Islet precursor cell (in vitro differentiated cells): ENCODE measurements around the gene RABGEF1.
A peak's percentile ranks its signal among the peaks of the same experiment; 100 is the strongest.
"Not testable (repeated sequence)": the region's sequence is repeated elsewhere in the genome, so short reads cannot be mapped to it uniquely, and the experiment has no call there.

Source experiments
- DNase-seq: peaks from one replicate; pipeline ENCODE4 v3.0.0-alpha.2; 2018

Gene RABGEF1

GRCh38 chr7:66735850-66736249 is 4.7 kb upstream of the RABGEF1 start:
- no peak for DNase-seq

DNA sequence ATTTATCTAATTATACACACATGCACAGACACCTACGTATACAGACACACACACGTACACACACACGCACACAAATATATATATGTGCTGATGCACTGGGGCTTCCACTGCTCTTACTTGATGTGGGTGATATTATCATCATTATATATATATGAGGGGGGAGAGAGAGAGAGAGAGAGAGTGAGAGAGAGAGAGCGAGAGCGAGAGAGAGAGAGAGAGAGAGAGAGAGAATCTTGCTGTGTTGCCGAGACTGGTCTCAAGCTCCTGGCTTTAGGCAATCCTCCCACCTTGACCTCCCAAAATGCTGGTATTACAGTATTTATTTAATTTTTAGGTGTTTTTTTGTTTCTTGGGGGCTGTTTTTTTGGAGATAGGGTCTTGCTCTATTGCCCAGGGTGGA is 3.6 kb upstream of the RABGEF1 start:
- DNase-seq = no peak

DNA sequence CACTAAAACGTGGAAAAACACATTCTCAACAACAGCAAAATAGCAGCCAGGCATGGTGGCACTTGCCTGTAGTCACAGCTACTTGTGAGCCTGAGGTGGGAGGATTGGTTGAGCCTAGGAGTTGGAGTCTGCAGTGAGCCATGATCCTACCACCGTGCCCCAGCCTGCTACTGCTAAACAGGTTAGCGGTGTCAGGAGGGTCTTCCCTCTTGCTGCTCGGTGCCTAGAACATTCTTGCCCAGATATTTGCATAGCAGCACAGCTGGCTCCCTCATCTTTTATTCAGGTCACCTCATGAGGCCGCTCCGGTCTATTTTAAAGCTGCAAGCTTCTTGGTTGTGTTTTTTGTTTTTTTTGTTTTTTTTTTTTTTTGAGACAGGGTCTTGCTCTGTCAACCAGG is 2.9 kb upstream of the RABGEF1 start:
- no peak for DNase-seq

DNA sequence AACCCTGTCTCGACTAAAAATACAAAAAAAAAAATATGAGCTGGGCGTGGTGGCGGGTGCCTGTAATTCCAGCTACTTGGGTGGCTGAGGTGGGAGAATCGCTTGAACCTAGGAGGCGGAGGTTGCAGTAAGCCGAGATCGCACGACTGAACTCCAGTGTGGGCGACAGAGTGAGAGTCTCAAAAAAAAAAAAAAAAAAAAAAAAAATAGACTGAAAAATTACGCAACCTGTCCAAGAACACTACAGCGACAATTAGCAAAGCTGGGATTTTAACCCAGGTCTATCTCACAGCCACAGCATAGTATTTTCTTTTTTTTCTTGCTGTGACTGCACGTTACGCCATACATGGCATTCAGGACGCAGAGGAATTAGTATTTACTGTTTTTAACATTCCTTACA is 1.1 kb upstream of the RABGEF1 start:
- DNase-seq = no peak

- no peak for DNase-seq
Measured at GRCh38 chr7:66739953-66740301, 606 bp upstream of the RABGEF1 start.

DNA sequence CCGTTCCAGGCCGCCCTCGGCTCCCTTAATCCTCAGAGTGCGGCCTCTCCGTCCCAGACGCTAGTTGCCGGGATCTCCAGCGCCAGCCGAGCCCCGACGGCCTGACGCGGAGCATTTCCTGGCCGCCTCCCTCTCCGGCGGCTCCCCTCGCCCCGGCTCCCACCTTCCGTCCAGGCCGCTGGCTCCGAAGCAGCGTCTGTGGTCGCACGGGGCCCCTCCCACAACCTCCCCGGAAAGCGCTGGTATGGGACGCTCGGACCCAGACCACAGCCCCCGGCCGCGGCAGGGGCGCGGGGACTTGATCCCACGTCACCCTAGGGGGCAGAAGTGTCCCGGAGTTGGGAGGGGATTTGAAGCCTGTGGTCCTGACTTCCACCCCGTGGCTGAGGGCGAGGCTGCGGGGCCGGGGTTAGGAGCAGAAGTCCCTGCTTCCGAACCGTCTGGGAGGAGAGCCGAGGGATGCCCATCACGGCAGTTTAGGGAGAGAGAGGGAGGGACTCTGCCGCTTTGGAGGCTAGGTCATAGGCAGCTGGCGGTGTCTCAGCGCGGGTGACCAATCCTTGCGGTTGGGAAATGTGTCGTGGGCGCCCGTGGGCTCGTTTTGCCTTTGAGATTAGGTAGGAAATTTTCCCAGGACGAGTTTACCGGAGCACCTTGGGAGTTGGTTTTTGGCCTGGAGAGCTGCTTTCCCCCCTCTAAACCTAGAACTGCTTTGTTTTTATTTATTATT is 612 bp downstream of the RABGEF1 start:
- DNase-seq = peak; percentile 87

- no peak for DNase-seq
Measured at GRCh38 chr7:66741710-66742049, 1.1 kb downstream of the RABGEF1 start.

DNA sequence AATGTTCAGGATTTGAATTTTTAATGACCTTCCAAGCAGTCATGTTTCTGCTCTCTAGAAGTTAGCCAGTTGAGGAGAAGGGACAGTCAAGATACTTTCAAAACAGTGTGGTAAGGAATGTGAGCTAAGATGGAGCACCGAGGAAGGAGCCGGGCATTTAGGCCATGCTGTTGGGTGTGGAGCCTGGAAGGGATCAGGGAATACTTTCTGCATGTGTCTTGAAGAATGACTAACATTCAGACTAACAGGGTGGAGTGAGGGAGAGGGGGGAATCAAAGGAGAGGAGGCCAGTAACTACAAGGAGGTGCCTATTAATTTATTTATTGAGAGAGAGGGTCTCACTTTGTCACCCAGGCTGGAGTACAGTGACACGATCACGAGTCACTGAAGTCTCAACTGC is 1.8 kb downstream of the RABGEF1 start:
- DNase-seq = not testable (repeated sequence)

DNA sequence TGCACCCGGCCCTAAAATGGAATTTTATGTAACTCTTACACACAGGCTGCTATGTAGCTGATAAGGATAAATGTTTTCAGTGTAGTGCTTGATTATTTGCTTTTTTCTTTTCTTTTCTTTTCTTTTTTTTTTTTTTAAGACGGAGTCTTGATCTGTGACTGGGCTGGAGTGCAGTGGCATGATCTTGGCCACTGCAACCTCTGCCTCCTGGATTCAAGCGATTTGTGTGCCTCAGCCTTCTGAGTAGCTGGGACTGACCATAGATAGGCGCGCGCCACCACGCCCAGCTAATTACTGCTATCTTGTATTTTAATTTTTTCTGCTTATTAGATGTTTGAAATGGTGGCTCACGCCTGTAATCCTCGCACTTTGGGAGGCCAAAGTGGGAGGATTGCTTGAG is 3.4 kb downstream of the RABGEF1 start:
- DNase-seq = no peak

DNA sequence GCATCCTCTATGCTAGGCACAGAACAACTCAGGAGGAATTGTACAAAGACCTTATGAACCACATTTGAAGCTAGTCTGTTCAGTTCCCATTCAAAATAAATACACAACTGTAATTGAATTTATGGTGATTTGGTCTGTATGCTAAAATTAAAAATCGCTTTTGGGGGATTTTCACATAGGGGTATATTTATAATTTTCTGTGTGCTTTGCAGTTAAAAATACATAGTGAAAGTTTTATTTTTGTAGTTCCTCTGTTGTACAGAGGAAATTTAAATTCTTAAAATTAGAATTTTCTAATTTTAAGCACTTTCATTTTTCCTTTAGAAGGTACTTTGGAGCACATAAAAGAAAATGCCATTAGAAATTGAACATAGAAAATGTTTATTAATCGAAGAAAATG is 6.9 kb downstream of the RABGEF1 start:
- DNase-seq = no peak

DNA sequence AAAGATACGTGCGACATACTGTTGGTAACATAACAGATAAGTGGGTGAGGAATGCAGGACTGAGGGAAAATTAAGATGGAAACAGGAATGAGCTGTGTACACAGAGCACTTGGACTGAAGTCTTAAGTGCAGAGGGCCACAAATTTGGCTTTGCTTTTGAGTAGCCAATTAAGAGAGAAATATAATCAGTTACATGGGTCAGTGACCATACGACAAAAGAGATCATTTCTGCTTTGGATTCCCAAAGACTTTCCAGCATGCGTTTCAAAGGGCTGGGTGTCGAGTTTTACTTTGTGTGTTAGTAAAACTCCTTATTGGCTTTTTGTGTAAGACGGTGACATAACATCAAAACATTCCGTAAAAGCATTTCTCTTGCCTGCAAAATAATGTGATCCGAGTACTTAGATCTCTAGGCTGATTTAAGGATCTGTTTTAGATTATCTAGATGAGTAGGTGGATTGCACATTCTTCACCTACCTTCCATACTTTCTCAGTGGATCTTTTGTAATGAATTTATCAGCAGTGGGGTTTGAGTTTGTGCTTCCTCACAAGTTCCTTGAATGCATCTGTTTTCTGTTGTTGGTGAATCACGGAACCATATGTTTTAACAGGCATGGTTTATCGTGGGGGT is 7.5 kb downstream of the RABGEF1 start:
- no peak for DNase-seq

GRCh38 chr7:66748791-66749190 is 8.3 kb downstream of the RABGEF1 start:
- no peak for DNase-seq

DNA sequence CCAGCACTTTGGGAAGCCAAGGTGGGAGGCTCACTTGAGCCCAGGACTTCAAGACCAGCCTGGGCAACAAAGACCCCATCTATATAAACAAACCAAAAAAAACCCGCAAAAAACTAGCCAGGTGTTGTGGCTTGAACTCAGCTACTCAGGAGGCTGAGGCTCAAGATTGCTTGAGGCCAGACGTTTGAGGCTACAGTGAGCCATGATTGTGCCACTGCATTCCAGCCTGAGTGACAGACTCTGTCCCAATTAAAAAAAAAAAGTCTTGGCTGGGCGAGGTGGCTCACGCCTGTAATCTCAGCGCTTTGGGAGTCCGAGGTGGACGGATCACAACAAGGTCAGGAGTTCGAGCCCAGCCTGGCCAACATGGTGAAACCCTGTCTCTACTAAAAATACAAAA is 11.4 kb downstream of the RABGEF1 start:
- DNase-seq = no peak

DNA sequence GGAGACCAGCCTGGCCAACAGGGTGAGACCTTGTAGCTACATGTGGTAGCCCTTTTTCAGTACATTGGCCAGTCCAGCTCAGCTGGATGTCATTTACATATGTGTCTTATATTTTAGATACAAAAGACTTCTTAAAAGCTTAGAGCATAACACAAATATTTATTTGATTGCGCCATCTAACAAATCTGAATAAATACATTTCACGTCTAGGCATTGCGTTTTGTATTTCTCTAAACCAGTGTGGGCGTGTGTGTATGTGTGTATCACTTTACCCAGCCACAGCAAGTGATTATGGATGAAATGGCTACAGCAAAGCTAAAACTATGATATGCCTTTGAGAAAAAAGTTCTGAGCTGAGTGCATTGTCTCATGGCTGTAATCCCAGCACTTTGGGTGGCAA is 14.0 kb downstream of the RABGEF1 start:
- no peak for DNase-seq

DNA sequence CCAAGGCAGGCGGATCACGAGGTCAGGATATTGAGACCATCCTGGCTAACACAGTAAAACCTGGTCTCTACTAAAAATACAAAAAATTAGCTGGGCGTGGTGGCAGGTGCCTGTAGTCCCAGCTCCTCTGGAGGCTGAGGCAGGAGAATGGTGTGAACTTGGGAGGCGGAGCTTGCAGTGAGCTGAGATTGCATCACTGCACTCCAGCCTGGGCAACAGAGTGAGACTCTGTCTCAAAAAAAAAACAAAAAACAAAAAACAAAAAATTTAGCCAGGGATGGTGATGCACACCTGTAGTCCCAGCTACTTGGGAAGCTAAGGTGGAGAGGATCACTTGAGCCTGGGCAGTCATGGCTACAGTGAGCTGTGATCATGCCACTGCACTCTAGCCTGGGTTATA is 14.5 kb downstream of the RABGEF1 start:
- not testable (repeated sequence) for DNase-seq

DNA sequence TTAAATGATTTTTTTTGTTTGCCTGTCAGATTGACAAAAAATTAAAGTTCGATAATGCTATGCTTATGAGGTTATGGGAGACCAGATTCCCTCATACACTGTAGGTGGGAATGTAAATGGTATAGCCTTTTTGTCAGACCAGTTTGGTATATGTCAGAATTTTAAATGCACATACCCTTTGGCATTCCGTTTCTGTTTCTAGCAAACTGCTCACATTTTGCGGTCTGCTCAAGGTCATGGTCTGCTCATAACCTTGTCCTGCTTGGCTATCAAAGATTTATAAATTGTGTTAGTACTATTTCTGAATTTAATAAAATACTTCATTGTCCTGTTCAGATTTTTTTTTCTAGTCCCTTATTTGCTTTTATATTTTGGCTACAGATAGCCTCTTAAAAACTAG is 15.7 kb downstream of the RABGEF1 start:
- not testable (repeated sequence) for DNase-seq

DNA sequence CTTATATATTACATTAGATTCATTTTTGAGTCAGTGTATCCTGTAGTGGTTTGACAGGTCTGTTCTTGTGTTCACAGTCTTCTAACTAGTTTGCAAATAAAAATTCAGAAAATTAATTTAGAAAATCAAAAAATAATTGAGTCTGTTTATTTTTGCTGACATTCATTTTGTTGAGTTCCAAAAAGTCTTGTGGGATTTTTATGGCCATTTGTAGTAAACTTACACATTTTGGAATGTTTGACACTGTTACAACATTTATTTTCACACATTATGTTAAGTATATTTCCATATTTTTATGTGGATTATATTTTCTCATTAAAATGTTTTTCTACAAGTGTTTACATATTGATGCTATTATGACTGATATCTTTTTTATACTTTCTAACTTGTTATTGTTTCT is 16.4 kb downstream of the RABGEF1 start:
- no peak for DNase-seq

GRCh38 chr7:66757939-66758338 is 17.4 kb downstream of the RABGEF1 start:
- DNase-seq = no peak

- DNase-seq = no peak
Measured at GRCh38 chr7:66758950-66759628, 18.6 kb downstream of the RABGEF1 start.

GRCh38 chr7:66763183-66763582 is 22.6 kb downstream of the RABGEF1 start:
- not testable (repeated sequence) for DNase-seq

- DNase-seq = not testable (repeated sequence)
Measured at GRCh38 chr7:66763633-66764355, 23.3 kb downstream of the RABGEF1 start.

GRCh38 chr7:66764905-66765304 is 24.4 kb downstream of the RABGEF1 start:
- not testable (repeated sequence) for DNase-seq

- DNase-seq = not testable (repeated sequence)
Measured at GRCh38 chr7:66765322-66766025, 24.9 kb downstream of the RABGEF1 start.
